ENCODE data around the gene MB21D2.

DNA sequence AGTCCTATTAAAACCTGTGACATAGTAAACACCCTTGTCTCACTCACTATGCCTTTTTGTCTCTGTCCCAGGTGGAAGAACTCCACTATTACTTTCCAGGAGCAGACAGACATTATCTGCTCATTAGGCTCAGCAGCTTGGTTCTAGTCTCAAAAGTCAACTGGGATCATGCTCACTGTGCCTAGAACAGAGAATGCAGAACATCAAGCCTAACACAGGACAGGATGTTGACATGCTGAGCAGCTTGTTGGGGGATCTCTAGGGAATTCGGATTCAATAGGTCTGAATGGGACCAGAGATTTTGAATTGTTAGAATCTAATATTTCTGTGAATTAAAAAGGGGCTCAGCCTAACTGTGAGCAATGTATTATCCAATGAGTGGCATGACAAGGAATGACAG, 6.4 kb downstream of the MB21D2 start:
- TF ChIP-seq EZH2 (optimal IDR thresholded peaks at IDR 0.05; ENCODE audit: low read depth, low read length) (no peak), CTCF (IDR thresholded peaks at IDR 0.05; ENCODE audit: low read length) (no peak)

All from MM.1S (cell line).